ENCODE measurements around the gene LPXN.

LPXN gene

DNA sequence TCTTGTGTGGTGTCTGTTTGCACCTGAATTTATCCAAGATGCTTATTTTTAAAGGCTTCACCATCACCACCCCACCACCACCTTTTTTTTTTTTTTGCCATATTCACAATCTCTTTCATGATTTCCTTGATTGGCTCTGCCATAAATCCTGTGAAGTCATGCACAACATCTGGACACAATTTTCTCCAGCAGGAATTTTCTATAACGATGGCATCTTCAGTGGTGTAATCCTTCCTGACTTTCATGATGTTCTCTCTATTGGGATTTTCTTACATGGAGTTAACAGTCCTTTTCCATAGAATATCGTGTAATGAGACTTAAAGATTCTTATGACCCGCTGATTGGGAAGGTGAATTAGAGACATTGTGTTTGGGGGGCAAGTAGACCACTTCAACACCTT, 21.0 kb upstream of the LPXN start:
- no peak overlapping the region for H2AFZ ChIP-seq (ENCODE audit: low read depth, low read length)
- no peaks in the 10 kb centered on the region for H3K27me3 ChIP-seq (ENCODE audit: insufficient read depth, low read length, poor library complexity)
- H3K4me2 ChIP-seq (ENCODE audit: insufficient read depth, low read length): no peak overlapping the region
- H3K79me2 ChIP-seq (ENCODE audit: insufficient read depth, low read length): peaks cover 100% of the 10 kb centered on the region
- TF ChIP-seq, protein P1, sequence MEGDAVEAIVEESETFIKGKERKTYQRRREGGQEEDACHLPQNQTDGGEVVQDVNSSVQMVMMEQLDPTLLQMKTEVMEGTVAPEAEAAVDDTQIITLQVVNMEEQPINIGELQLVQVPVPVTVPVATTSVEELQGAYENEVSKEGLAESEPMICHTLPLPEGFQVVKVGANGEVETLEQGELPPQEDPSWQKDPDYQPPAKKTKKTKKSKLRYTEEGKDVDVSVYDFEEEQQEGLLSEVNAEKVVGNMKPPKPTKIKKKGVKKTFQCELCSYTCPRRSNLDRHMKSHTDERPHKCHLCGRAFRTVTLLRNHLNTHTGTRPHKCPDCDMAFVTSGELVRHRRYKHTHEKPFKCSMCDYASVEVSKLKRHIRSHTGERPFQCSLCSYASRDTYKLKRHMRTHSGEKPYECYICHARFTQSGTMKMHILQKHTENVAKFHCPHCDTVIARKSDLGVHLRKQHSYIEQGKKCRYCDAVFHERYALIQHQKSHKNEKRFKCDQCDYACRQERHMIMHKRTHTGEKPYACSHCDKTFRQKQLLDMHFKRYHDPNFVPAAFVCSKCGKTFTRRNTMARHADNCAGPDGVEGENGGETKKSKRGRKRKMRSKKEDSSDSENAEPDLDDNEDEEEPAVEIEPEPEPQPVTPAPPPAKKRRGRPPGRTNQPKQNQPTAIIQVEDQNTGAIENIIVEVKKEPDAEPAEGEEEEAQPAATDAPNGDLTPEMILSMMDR (IDR thresholded peaks at IDR 0.05; ENCODE audit: borderline replicate concordance, extremely low read depth, low read length, poor library complexity, severe bottlenecking): no peak
- no peak for TF ChIP-seq EZH2 (IDR thresholded peaks at IDR 0.05; ENCODE audit: borderline replicate concordance, low read depth, low read length, severe bottlenecking)
- H3K36me3 ChIP-seq (ENCODE audit: insufficient read depth, low read length): peaks cover 45% of the 10 kb centered on the region
- no peak overlapping the region for H3K4me3 ChIP-seq (ENCODE audit: low read depth in 1 of 2, low read length in 2 of 2)
- H3K4me1 ChIP-seq (ENCODE audit: insufficient read depth, low read length): no peaks in the 10 kb centered on the region
- no peaks in the 10 kb centered on the region for H3K9me3 ChIP-seq (ENCODE audit: insufficient read depth, low read length, severe bottlenecking)
- no peak overlapping the region for H3K27ac ChIP-seq (ENCODE audit: low read length)
- peaks cover 68% of the 10 kb centered on the region for H4K20me1 ChIP-seq (ENCODE audit: insufficient read depth, low read length)
- ATAC-seq (ENCODE audit: insufficient read depth, low read depth): no peak
- no peak for DNase-seq
- no peak overlapping the region for H3K9ac ChIP-seq (ENCODE audit: low read depth, low read length)

DNA sequence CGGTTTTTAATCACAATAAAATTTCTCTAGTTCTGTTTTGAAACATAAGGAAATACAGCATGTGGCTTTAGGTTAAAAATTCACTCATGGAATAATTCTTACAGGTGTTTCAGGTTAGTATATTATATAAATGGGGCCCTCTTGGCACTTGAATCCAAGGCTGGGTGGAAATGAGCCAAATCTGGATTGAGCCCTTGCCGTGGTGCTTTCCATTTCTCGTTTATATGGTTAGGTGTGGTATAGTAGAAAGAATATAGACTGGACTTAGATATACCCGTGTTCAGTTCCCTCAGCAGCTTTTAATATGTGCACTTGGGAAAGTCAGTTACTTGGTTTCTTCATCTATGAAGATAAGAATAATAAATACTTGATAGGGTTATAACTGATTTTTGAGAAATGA, 19.2 kb upstream of the LPXN start:
- peaks cover 57% of the 10 kb centered on the region for H3K36me3 ChIP-seq (ENCODE audit: insufficient read depth, low read length)
- H3K27ac ChIP-seq (ENCODE audit: low read length): no peak overlapping the region
- H3K9ac ChIP-seq (ENCODE audit: low read depth, low read length): no peak overlapping the region
- H3K4me1 ChIP-seq (ENCODE audit: insufficient read depth, low read length): no peaks in the 10 kb centered on the region
- no peak for DNase-seq
- no peak overlapping the region for H3K4me2 ChIP-seq (ENCODE audit: insufficient read depth, low read length)
- H3K27me3 ChIP-seq (ENCODE audit: insufficient read depth, low read length, poor library complexity): no peaks in the 10 kb centered on the region
- peaks cover 100% of the 10 kb centered on the region for H3K79me2 ChIP-seq (ENCODE audit: insufficient read depth, low read length)
- no peaks in the 10 kb centered on the region for H3K9me3 ChIP-seq (ENCODE audit: insufficient read depth, low read length, severe bottlenecking)
- no peak overlapping the region for H2AFZ ChIP-seq (ENCODE audit: low read depth, low read length)
- H3K4me3 ChIP-seq (ENCODE audit: low read depth in 1 of 2, low read length in 2 of 2): no peak overlapping the region
- peaks cover 67% of the 10 kb centered on the region for H4K20me1 ChIP-seq (ENCODE audit: insufficient read depth, low read length)
- ATAC-seq (ENCODE audit: insufficient read depth, low read depth): no peak
- TF ChIP-seq, protein P1 (IDR thresholded peaks at IDR 0.05; ENCODE audit: borderline replicate concordance, extremely low read depth, low read length, poor library complexity, severe bottlenecking): no peak
- TF ChIP-seq EZH2 (IDR thresholded peaks at IDR 0.05; ENCODE audit: borderline replicate concordance, low read depth, low read length, severe bottlenecking): no peak

DNA sequence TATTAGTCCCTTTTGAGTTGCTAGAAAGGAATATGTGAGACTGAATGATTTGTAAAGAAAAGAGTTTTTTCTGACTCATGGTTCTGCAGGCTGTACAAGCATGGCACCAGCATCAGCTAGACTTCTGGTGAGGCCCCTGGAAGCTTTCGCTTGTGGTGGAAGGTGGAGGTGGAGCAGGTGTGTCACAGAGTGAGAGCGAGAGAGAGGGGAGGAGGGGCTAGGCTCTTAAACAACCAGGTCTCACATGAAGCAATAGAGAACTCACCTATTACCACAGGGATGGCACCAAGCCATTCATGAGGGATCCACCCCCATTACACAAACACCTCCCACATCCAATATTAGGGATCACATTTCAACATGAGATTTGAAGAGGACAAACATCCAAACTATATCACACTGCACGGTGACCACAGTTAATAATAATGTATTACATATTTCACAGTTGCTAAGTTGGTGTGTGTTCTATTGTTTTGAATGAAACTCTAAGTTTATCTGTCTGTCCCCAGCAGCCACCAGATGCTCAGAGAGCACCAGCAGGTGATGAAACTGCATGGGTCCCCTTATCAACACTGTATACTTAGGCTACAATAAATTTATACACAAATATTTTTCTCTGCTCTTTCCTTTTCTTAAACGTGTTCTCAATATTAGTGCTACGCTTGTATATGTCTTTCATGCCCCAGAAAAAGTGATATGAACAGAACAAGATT, 17.3 kb upstream of the LPXN start:
- H3K27ac ChIP-seq (ENCODE audit: low read length): no peak overlapping the region
- H3K79me2 ChIP-seq (ENCODE audit: insufficient read depth, low read length): peaks cover 100% of the 10 kb centered on the region
- no peak overlapping the region for H3K4me3 ChIP-seq (ENCODE audit: low read depth in 1 of 2, low read length in 2 of 2)
- no peak overlapping the region for H3K9ac ChIP-seq (ENCODE audit: low read depth, low read length)
- ATAC-seq (ENCODE audit: insufficient read depth, low read depth): no peak
- H3K27me3 ChIP-seq (ENCODE audit: insufficient read depth, low read length, poor library complexity): no peaks in the 10 kb centered on the region
- H4K20me1 ChIP-seq (ENCODE audit: insufficient read depth, low read length): peaks cover 64% of the 10 kb centered on the region
- DNase-seq: no peak
- no peaks in the 10 kb centered on the region for H3K4me1 ChIP-seq (ENCODE audit: insufficient read depth, low read length)
- no peaks in the 10 kb centered on the region for H3K9me3 ChIP-seq (ENCODE audit: insufficient read depth, low read length, severe bottlenecking)
- H3K36me3 ChIP-seq (ENCODE audit: insufficient read depth, low read length): peaks cover 66% of the 10 kb centered on the region
- no peak overlapping the region for H2AFZ ChIP-seq (ENCODE audit: low read depth, low read length)
- no peak overlapping the region for H3K4me2 ChIP-seq (ENCODE audit: insufficient read depth, low read length)
- no peak for TF ChIP-seq EZH2 (IDR thresholded peaks at IDR 0.05; ENCODE audit: borderline replicate concordance, low read depth, low read length, severe bottlenecking)
- TF ChIP-seq, protein P1 (IDR thresholded peaks at IDR 0.05; ENCODE audit: borderline replicate concordance, extremely low read depth, low read length, poor library complexity, severe bottlenecking): no peak
